K562 (cell line): Measurements from ENCODE around the gene INPP5D. TPM values are rescaled to one million over a fixed set of nuclear protein-coding genes. Genes with fewer than 3 reads are reported as not detected.

ENCODE experiments used
- ATAC-seq: fragments of 200-7000 bp; cut with Tn5 transposase; 3 replicates; pipeline ENCODE4 v1.9.1; 2020; ENCODE audit warnings: moderate library complexity
- BruUV-seq: library from RNA; stranded (reverse); fragments of 400-500 nt; replicated peaks from 2 replicates; lab custom pipeline; 2021; lab: Mats Ljungman, UMichigan
- CTCF ChIA-PET: fragments of 300-600 bp; formaldehyde crosslinking; extraction: SDS; loops from one replicate; lab custom pipeline; 2021; ENCODE audit warnings: low intra/inter-chr PET ratio; lab: Yijun Ruan, JAX
- POLR2A ChIA-PET: fragments of 300-600, 350-650 bp; sonication (Branson Sonifier 250); formaldehyde crosslinking; extraction: SDS; loops from one replicate; lab custom pipeline; 2021; ENCODE audit warnings: antibody characterized with exemption, inconsistent platforms; lab: Yijun Ruan, JAX
- DNase-seq, 4 experiments: peaks; one replicate each; pipeline versions ENCODE4 v3.0.0 to v3.0.0-alpha.2; 2011 to 2018; ENCODE audit warnings: low spot score in 3 of 4, mixed read lengths in 3 of 4; ENCODE audit errors: extremely low read depth in 1 of 4
- FAIRE-seq: peaks from 2 replicates; lab custom pipeline; 2011; peaks lifted over from hg19 to GRCh38; lab: Jason Lieb, UNC
- H2AFZ ChIP-seq: 2 replicates; pipeline ENCODE4 v1.6.0; 2011; ENCODE audit warnings: low read depth, low read length, control low read depth, inconsistent platforms
- H3K27ac ChIP-seq: fragments of 200-600 bp; 3 replicates; pipeline ENCODE4 v1.8.0; 2011; ENCODE audit warnings: low read depth, mild to moderate bottlenecking, control low read depth, inconsistent platforms, low read length, moderate library complexity, mixed read lengths; ENCODE audit errors: extremely low read depth
- H3K27me3 ChIP-seq, 2 experiments: fragments of 300-600 bp in 1 of 2; 2 replicates in 1 of 2; 3 replicates in 1 of 2; pipeline versions ENCODE4 v1.6.0 to v1.8.0; 2011; ENCODE audit warnings: inconsistent platforms in 2 of 2, low read length in 2 of 2, mild to moderate bottlenecking in 1 of 2, mixed read lengths in 1 of 2, moderate library complexity in 1 of 2; ENCODE audit not compliant: control insufficient read depth in 2 of 2, insufficient read depth in 2 of 2
- H3K36me3 ChIP-seq: fragments of 300-600 bp; 3 replicates; pipeline ENCODE4 v1.8.0; 2011; ENCODE audit warnings: mild to moderate bottlenecking, low read length, inconsistent platforms; ENCODE audit not compliant: control insufficient read depth, insufficient read depth
- H3K4me1 ChIP-seq, 2 experiments: fragments of 200-600 bp in 1 of 2; replicated peaks in 1 of 2; 2 replicates in 1 of 2; 3 replicates in 1 of 2; pipeline versions ENCODE4 v1.5.1 to v1.8.0; 2011; ENCODE audit warnings: inconsistent platforms in 2 of 2, low read length in 2 of 2, mild to moderate bottlenecking in 1 of 2, mixed read lengths in 1 of 2, moderate library complexity in 1 of 2; ENCODE audit not compliant: control insufficient read depth in 2 of 2, insufficient read depth in 2 of 2
- H3K4me2 ChIP-seq: 2 replicates; pipeline ENCODE4 v1.6.1; 2011; ENCODE audit warnings: low read length, control low read depth, inconsistent platforms, mixed read lengths; ENCODE audit not compliant: insufficient read depth
- H3K4me3 ChIP-seq: fragments of 200-600 bp; sonication (generic), shearing (Covaris generic); 2 replicates; pipeline ENCODE4 v1.5.1; 2016; ENCODE audit warnings: control low read depth, inconsistent platforms
- H3K79me2 ChIP-seq: fragments of 200-600 bp; 3 replicates; pipeline ENCODE4 v1.8.0; 2011; ENCODE audit warnings: low read length, inconsistent platforms; ENCODE audit not compliant: control insufficient read depth, insufficient read depth
- H3K9ac ChIP-seq, 2 experiments: 2 replicates each; pipeline versions ENCODE4 v1.6.0 to v1.6.1; 2011; ENCODE audit warnings: low read depth in 2 of 2, low read length in 2 of 2, control low read depth in 1 of 2, inconsistent platforms in 1 of 2, mild to moderate bottlenecking in 1 of 2, mixed read lengths in 1 of 2; ENCODE audit not compliant: insufficient read depth in 1 of 2
- H3K9me1 ChIP-seq: one replicate; pipeline ENCODE4 v1.6.0; 2011; ENCODE audit warnings: inconsistent platforms, mild to moderate bottlenecking, low read length, moderate library complexity; ENCODE audit not compliant: control insufficient read depth, insufficient read depth
- H3K9me3 ChIP-seq: replicated peaks from 2 replicates; pipeline ENCODE4 v1.5.1; 2011; ENCODE audit warnings: low read depth, low read length, inconsistent platforms; ENCODE audit not compliant: control insufficient read depth, insufficient read depth
- H4K20me1 ChIP-seq: replicated peaks from 2 replicates; pipeline ENCODE4 v1.6.1; 2011; ENCODE audit warnings: low read length, inconsistent platforms, mixed read lengths; ENCODE audit not compliant: control insufficient read depth, insufficient read depth
- FOS ChIP-seq: IDR thresholded peaks from 3 replicates; pipeline ENCODE4 v1.6.1; 2011; ENCODE audit not compliant: insufficient read length; ENCODE audit errors: extremely low read depth
- PPARD ChIP-seq: fragments of 250-450 bp; sonication (Bioruptor Pico); IDR thresholded peaks from 2 replicates; pipeline ENCODE4 v1.8.0; 2022; ENCODE audit warnings: inconsistent platforms, mild to moderate bottlenecking, moderate library complexity
- WGBS: fragments of 100-300 bp; shearing (Covaris generic); methylation state at CpG from one replicate; pipeline ENCODE4 v1.1.6; 2016; ENCODE audit warnings: low coverage, mixed read lengths; ENCODE audit not compliant: insufficient coverage; ENCODE audit errors: missing lambda C conversion rate; 5-methylcytosine and 5-hydroxymethylcytosine counted together
- in situ Hi-C: fragments of 300-500 bp; cut with MboI; formaldehyde crosslinking; loops from 4 replicates; pipeline ENCODE4 v1.15.0; 2018; ENCODE audit warnings: inconsistent platforms, mixed read lengths
- intact Hi-C: fragments of 100-400 bp; cut with micrococcal nuclease; formaldehyde crosslinking; loops from 2 replicates; pipeline ENCODE4 v1.14.2; 2022
- polyA plus RNA-seq, 8 experiments: library from polyadenylated mRNA; depleted of rRNA in 4 of 8; stranded (reverse) in 5 of 8; unstranded in 3 of 8; fragments of >200 nt; fragmentation: Nextera tagmentation in 2 of 8; fragmentation: Illumina TruSeq in 1 of 8; extraction: Ambion mirVana in 2 of 8; extraction: Trizol in 1 of 8; gene quantifications; 2 replicates each; pipeline versions ENCODE4 v1.2.1 to v1.2.3, GENCODE V29; 2011 to 2014; ENCODE audit warnings: inconsistent platforms in 1 of 8, missing spikeins in 1 of 8
- total RNA-seq, 7 experiments: library from RNA; depleted of rRNA in 6 of 7; stranded (reverse); fragments of >200 nt in 6 of 7; fragmentation: Illumina TruSeq in 2 of 7; extraction: Trizol in 2 of 7; gene quantifications; 2 replicates each; pipeline versions ENCODE4 v1.2.1 to v1.2.3, GENCODE V29; 2011 to 2021; ENCODE audit warnings: low replicate concordance in 1 of 7
- TF ChIP-seq, protein P1 (sequence below): fragments of 250-450 bp; sonication (Bioruptor Pico); IDR thresholded peaks from 2 replicates; pipeline ENCODE4 v1.8.0; 2022; ENCODE audit warnings: inconsistent platforms

INPP5D gene
- total and polyA plus RNA-seq, 9 of the 15 experiments (the other 6 are each of a cell fraction or from before 2014, with no cell fraction given): 0.55 to 6.2 (median 2.2) TPM

DNA sequence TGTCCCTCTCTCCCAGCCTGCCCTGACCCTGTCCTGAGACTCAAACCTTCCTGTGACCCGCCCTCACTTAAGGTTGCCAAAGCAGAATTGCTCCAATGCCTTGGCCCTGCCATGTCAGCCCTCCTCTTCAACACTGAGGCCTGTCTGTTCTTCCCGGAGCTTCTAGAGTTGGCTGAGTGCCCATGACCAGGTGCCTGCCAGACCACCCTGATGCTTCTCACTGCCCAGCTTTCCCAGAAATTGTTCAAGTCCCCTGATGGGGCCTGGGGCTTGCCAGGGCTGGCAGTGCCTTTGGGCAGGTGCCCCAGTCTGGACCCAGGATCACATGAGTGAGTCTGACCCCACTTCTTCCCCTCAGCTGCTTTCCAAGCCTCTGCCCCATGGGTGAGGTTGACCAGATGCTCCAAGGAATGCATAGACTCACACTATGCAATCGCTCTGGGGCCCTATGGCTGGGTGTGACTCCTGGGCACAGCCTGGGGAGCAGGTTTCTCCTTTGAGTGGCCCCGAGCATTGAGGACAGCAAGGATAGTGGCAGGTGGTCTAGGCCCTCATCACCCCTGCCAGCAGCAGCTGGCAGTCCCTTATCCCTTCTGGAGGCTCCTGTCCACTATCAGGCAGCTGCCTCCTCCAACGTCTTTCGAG is 3.1 kb upstream of the INPP5D start:
- H3K27ac ChIP-seq: no peak overlapping the region
- H3K27me3 ChIP-seq: no peaks in the 10 kb centered on the region
- H4K20me1 ChIP-seq: no peaks in the 10 kb centered on the region
- no peaks in the 10 kb centered on the region; the same call in 2 of the 3 replicates for H3K79me2 ChIP-seq
- no TSS peak for BruUV-seq
- 42% methylated on average over 4 of the region's 6 CpGs for WGBS
- no peak overlapping the region for H3K4me3 ChIP-seq
- intact Hi-C loops: no loop called here
- H2AFZ ChIP-seq: no peak overlapping the region
- TF ChIP-seq, protein P1, sequence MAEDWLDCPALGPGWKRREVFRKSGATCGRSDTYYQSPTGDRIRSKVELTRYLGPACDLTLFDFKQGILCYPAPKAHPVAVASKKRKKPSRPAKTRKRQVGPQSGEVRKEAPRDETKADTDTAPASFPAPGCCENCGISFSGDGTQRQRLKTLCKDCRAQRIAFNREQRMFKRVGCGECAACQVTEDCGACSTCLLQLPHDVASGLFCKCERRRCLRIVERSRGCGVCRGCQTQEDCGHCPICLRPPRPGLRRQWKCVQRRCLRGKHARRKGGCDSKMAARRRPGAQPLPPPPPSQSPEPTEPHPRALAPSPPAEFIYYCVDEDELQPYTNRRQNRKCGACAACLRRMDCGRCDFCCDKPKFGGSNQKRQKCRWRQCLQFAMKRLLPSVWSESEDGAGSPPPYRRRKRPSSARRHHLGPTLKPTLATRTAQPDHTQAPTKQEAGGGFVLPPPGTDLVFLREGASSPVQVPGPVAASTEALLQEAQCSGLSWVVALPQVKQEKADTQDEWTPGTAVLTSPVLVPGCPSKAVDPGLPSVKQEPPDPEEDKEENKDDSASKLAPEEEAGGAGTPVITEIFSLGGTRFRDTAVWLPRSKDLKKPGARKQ (CRISPR knock-in tag): no peak
- no peak for TF ChIP-seq FOS
- TF ChIP-seq PPARD: no peak
- in situ Hi-C loops: no loop called here
- ATAC-seq (no peak), FAIRE-seq (no peak), DNase-seq (no peak)
- ChIA-PET CTCF (no interaction called here), POLR2A (no interaction called here)
- no peaks in the 10 kb centered on the region for H3K36me3 ChIP-seq
- H3K9me1 ChIP-seq: no peaks in the 10 kb centered on the region
- H3K9ac ChIP-seq: no peak overlapping the region
- H3K4me2 ChIP-seq: no peak overlapping the region
- H3K4me1 ChIP-seq: peaks cover 13 to 33% of the 10 kb centered on the region in 2 experiments; a peak in 4 of 5 replicates
- no peaks in the 10 kb centered on the region for H3K9me3 ChIP-seq
